Peyer's patch (tissue), 4 donors: ENCODE results near the gene ASTE1.

Experiments
- POLR2A ChIP-seq, 2 donors: fragments of 450-650 bp; IDR thresholded peaks; one replicate each; pipeline ENCODE4 v1.5.1; 2017; ENCODE audit warnings: antibody characterized with exemption in 2 of 2, mild to moderate bottlenecking in 2 of 2, moderate library complexity in 2 of 2
- TF ChIP-seq, protein P1 (sequence below), 6 experiments: fragments of 450-650 bp in 4 of 6; fragments of 200-600 bp in 2 of 6; sonication (generic) in 1 of 6; IDR thresholded peaks; one replicate each; pipeline ENCODE4 v1.5.1; 2017 to 2019; ENCODE audit warnings: antibody characterized with exemption in 6 of 6, mild to moderate bottlenecking in 3 of 6, moderate library complexity in 1 of 6

DNA sequence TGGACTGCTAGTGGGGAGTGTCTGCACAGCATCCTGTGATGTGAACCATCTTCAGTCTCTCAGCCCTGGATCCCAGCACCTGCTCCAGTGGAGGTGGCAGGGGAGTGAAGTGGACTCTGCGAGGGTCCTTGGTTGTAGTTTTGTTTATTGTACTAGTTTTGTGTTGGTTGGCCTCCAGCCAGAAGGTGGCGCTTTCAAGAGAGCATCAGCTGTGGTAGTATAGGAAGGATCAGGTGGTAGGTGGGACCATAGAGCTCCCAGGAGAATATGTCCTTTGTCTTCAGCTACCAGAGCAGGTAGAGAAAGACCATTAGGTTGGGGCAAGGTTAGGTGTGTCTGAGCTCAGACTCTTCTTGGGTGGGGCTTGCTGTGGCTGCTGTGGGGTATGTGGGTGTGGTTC, 21.0 kb upstream of the ASTE1 start:
- TF ChIP-seq, protein P1, sequence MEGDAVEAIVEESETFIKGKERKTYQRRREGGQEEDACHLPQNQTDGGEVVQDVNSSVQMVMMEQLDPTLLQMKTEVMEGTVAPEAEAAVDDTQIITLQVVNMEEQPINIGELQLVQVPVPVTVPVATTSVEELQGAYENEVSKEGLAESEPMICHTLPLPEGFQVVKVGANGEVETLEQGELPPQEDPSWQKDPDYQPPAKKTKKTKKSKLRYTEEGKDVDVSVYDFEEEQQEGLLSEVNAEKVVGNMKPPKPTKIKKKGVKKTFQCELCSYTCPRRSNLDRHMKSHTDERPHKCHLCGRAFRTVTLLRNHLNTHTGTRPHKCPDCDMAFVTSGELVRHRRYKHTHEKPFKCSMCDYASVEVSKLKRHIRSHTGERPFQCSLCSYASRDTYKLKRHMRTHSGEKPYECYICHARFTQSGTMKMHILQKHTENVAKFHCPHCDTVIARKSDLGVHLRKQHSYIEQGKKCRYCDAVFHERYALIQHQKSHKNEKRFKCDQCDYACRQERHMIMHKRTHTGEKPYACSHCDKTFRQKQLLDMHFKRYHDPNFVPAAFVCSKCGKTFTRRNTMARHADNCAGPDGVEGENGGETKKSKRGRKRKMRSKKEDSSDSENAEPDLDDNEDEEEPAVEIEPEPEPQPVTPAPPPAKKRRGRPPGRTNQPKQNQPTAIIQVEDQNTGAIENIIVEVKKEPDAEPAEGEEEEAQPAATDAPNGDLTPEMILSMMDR (IDR thresholded peaks at IDR 0.05), result no peak
- no peak for TF ChIP-seq POLR2A (IDR thresholded peaks at IDR 0.05)
